ENCODE measurements around the gene GSS.

DNA sequence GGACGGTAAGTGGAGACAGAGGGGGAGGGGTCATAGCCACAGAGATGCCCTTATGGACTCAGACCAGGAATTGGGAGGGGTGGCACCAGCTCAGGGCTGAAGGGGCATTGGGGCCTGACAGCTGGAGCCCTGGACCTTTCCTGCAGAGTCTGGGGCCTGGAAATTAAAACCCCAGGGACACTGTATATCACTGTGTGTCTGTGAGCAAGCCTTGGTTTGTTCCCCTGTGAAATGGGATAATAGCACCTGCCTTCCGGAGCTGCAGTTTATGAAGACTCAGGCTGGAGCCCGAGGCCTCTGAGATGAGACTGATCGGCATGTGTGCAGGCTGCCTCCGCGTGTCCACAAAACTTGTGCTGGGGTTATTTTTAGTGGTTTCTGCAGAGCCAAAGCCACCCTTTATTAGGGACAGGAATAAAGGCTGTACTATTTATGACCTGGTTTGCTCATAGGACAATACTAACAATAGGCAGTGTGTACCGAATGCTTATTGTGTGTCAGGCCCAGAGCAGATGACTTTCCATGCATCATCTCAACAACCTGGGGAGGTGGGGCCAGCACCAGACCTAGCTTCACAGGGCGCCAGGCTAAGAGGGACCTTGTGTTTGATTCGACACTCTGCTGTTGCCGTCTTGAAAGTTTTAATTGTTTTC lies 22.6 kb upstream of the GSS start:
- TF ChIP-seq POLR2A (IDR thresholded peaks at IDR 0.05; ENCODE audit: low read length) (no peak), GATA1 (IDR thresholded peaks at IDR 0.05; ENCODE audit: low read depth, low read length) (no peak)

All from erythroblast (primary cell).